Measurements from ENCODE around the gene SNX25.

The SNX25 gene

GRCh38 chr4:185382754-185383153 lies 173.4 kb downstream of the SNX25 start:
- in situ Hi-C loops (cut with MboI; ENCODE audit: low sequenced_read_pairs, unreplicated experiment), result no loop called here
- no peak for TF ChIP-seq CTCF (IDR thresholded peaks at IDR 0.05; ENCODE audit: borderline replicate concordance, control extremely low read depth, extremely low read depth, insufficient read depth, missing control alignments)
- no peak for DNase-seq (ENCODE audit: low spot score)

GRCh38 chr4:185383451-185383850 lies 174.1 kb downstream of the SNX25 start:
- no peak for DNase-seq (ENCODE audit: low spot score)
- in situ Hi-C loops (cut with MboI; ENCODE audit: low sequenced_read_pairs, unreplicated experiment), result no loop called here
- TF ChIP-seq CTCF (IDR thresholded peaks at IDR 0.05; ENCODE audit: borderline replicate concordance, control extremely low read depth, extremely low read depth, insufficient read depth, missing control alignments), result no peak

GRCh38 chr4:185384061-185384460 lies 174.7 kb downstream of the SNX25 start:
- TF ChIP-seq CTCF (IDR thresholded peaks at IDR 0.05; ENCODE audit: borderline replicate concordance, control extremely low read depth, extremely low read depth, insufficient read depth, missing control alignments), result no peak
- in situ Hi-C loops (cut with MboI; ENCODE audit: low sequenced_read_pairs, unreplicated experiment), result no loop called here
- DNase-seq (ENCODE audit: low spot score), result no peak

GRCh38 chr4:185384930-185385331 lies 175.5 kb downstream of the SNX25 start:
- no peak for DNase-seq (ENCODE audit: low spot score)
- in situ Hi-C loops (cut with MboI; ENCODE audit: low sequenced_read_pairs, unreplicated experiment), result no loop called here
- TF ChIP-seq CTCF (IDR thresholded peaks at IDR 0.05; ENCODE audit: borderline replicate concordance, control extremely low read depth, extremely low read depth, insufficient read depth, missing control alignments), result no peak

GRCh38 chr4:185387957-185388356 lies 178.6 kb downstream of the SNX25 start:
- DNase-seq (ENCODE audit: low spot score), result no peak

GRCh38 chr4:185390941-185391340 lies 181.5 kb downstream of the SNX25 start:
- in situ Hi-C loops (cut with MboI; ENCODE audit: low sequenced_read_pairs, unreplicated experiment), result no loop called here

More at GRCh38 chr4:185387957-185388356, 178.6 kb downstream of the SNX25 start:
- TF ChIP-seq CTCF (IDR thresholded peaks at IDR 0.05; ENCODE audit: borderline replicate concordance, control extremely low read depth, extremely low read depth, insufficient read depth, missing control alignments), result no peak
- in situ Hi-C loops (cut with MboI; ENCODE audit: low sequenced_read_pairs, unreplicated experiment), result no loop called here

More at GRCh38 chr4:185390941-185391340, 181.5 kb downstream of the SNX25 start:
- no peak for DNase-seq (ENCODE audit: low spot score)
- TF ChIP-seq CTCF (IDR thresholded peaks at IDR 0.05; ENCODE audit: borderline replicate concordance, control extremely low read depth, extremely low read depth, insufficient read depth, missing control alignments), result no peak
